Endothelial cell of umbilical vein (primary cell): Measurements from ENCODE around the gene LOX. TPM values are rescaled to one million over a fixed set of nuclear protein-coding genes. Genes with fewer than 3 reads are reported as not detected.

Experiments
- BruUV-seq: library from RNA; stranded (reverse); fragments of 400-500 nt; replicated peaks from 2 replicates; lab custom pipeline; 2021; lab: Mats Ljungman, UMichigan
- CTCF ChIA-PET: fragments of 300-600, 350-600 bp; sonication (Branson Sonifier 250); formaldehyde crosslinking; loops from one replicate; lab custom pipeline; 2021; ENCODE audit warnings: antibody characterized with exemption, inconsistent platforms; lab: Charles Lee
- POLR2A ChIA-PET: fragments of 300-600, 350-600 bp; sonication (Branson Sonifier 250); formaldehyde crosslinking; loops from one replicate; lab custom pipeline; 2021; ENCODE audit warnings: antibody characterized with exemption, inconsistent platforms; lab: Charles Lee
- DNase-seq: peaks from one replicate; pipeline ENCODE4 v3.0.0-alpha.2; 2011; ENCODE audit warnings: low read depth, low spot score
- FAIRE-seq: peaks from 2 replicates; lab custom pipeline; 2011; peaks lifted over from hg19 to GRCh38; lab: Jason Lieb, UNC
- H2AFZ ChIP-seq: 2 replicates; pipeline ENCODE4 v1.6.0; 2012; ENCODE audit warnings: low read depth, low read length, control low read depth, inconsistent platforms
- H3K27ac ChIP-seq: 2 replicates; pipeline ENCODE4 v1.5.1; 2011; ENCODE audit warnings: low read depth, mild to moderate bottlenecking, control low read depth, low read length, moderate library complexity; ENCODE audit not compliant: insufficient read depth
- H3K27me3 ChIP-seq, 2 experiments: 2 replicates each; pipeline versions ENCODE4 v1.6.0 to v1.6.1; 2011; ENCODE audit warnings: low read length in 2 of 2, mixed read lengths in 1 of 2; ENCODE audit not compliant: control insufficient read depth in 2 of 2, insufficient read depth in 2 of 2
- H3K36me3 ChIP-seq, 2 experiments: 2 replicates in 1 of 2; 3 replicates in 1 of 2; pipeline ENCODE4 v1.5.1; 2011; ENCODE audit warnings: low read length in 2 of 2, mild to moderate bottlenecking in 1 of 2, moderate library complexity in 1 of 2; ENCODE audit not compliant: control insufficient read depth in 2 of 2, insufficient read depth in 2 of 2; ENCODE audit errors: extremely low read depth in 1 of 2
- H3K4me1 ChIP-seq: 3 replicates; pipeline ENCODE4 v1.5.1; 2011; ENCODE audit warnings: mild to moderate bottlenecking, low read length; ENCODE audit not compliant: control insufficient read depth, insufficient read depth; ENCODE audit errors: extremely low read depth
- H3K4me2 ChIP-seq: 2 replicates; pipeline ENCODE4 v1.6.1; 2011; ENCODE audit warnings: low read length, control low read depth, mixed read lengths; ENCODE audit not compliant: insufficient read depth
- H3K4me3 ChIP-seq, 3 experiments: fragments of 200-600 bp in 1 of 3; sonication (generic), shearing (Covaris generic) in 1 of 3; replicated peaks in 1 of 3; 2 replicates each; pipeline ENCODE4 v1.5.1; 2011 to 2016; ENCODE audit warnings: control low read depth in 3 of 3, low read length in 3 of 3, mild to moderate bottlenecking in 2 of 3, inconsistent platforms in 1 of 3, low read depth in 1 of 3, moderate library complexity in 1 of 3; ENCODE audit not compliant: insufficient read depth in 1 of 3
- H3K79me2 ChIP-seq: 2 replicates; pipeline ENCODE4 v1.6.0; 2012; ENCODE audit warnings: low read length, inconsistent platforms; ENCODE audit not compliant: control insufficient read depth, insufficient read depth
- H3K9ac ChIP-seq: replicated peaks from 2 replicates; pipeline ENCODE3; 2011; ENCODE audit warnings: low read length, control low read depth; ENCODE audit not compliant: insufficient read depth; ENCODE audit errors: extremely low read depth
- H3K9me1 ChIP-seq: replicated peaks from 3 replicates; pipeline ENCODE4 v1.6.0; 2011; ENCODE audit warnings: mild to moderate bottlenecking, low read length; ENCODE audit not compliant: control insufficient read depth, insufficient read depth; ENCODE audit errors: extremely low read depth
- H3K9me3 ChIP-seq: replicated peaks from 2 replicates; pipeline ENCODE4 v1.5.1; 2012; ENCODE audit warnings: low read length, inconsistent platforms; ENCODE audit not compliant: control insufficient read depth, insufficient read depth
- H4K20me1 ChIP-seq: replicated peaks from 2 replicates; pipeline ENCODE3; 2011; ENCODE audit warnings: mild to moderate bottlenecking, low read length; ENCODE audit not compliant: control insufficient read depth, insufficient read depth; ENCODE audit errors: extremely low read depth
- EZH2 ChIP-seq: IDR thresholded peaks from 2 replicates; pipeline ENCODE4 v1.6.1; 2012; ENCODE audit warnings: borderline replicate concordance, low read depth, mild to moderate bottlenecking, moderate library complexity, low read length, inconsistent platforms; ENCODE audit not compliant: severe bottlenecking
- GATA2 ChIP-seq: IDR thresholded peaks from 2 replicates; pipeline ENCODE4 v1.7.0; 2011; ENCODE audit warnings: low read depth, mild to moderate bottlenecking, moderate library complexity, mixed read lengths, low read length; ENCODE audit not compliant: insufficient read length, insufficient read depth
- JUN ChIP-seq: IDR thresholded peaks from 2 replicates; pipeline ENCODE4 v1.6.1; 2011; ENCODE audit warnings: borderline replicate concordance, low read depth; ENCODE audit not compliant: insufficient read length, insufficient read depth
- MAX ChIP-seq: IDR thresholded peaks from 2 replicates; pipeline ENCODE4 v1.6.1; 2011; ENCODE audit not compliant: insufficient read depth, insufficient read length
- MYC ChIP-seq: IDR thresholded peaks from one replicate; pipeline ENCODE4 v1.6.1; 2011; ENCODE audit warnings: mild to moderate bottlenecking, low read depth, low read length
- POLR2A ChIP-seq: IDR thresholded peaks from 2 replicates; pipeline ENCODE4 v1.6.1; 2012; ENCODE audit warnings: low read depth, mild to moderate bottlenecking, control low read depth, low read length
- POLR2AphosphoS5 ChIP-seq: IDR thresholded peaks from 2 replicates; pipeline ENCODE4 v1.6.1; 2012; ENCODE audit warnings: low read depth, mild to moderate bottlenecking, control low read depth, low read length, moderate library complexity; ENCODE audit not compliant: insufficient read depth
- dilution Hi-C: fragments of 300-500 bp; cut with MboI; formaldehyde crosslinking; loops from one replicate; pipeline ENCODE4 v1.15.0; 2019; ENCODE audit warnings: low sequenced_read_pairs; ENCODE audit not compliant: extremely low pct_ligation_motif_present
- intact Hi-C: fragments of 100-400 bp; cut with micrococcal nuclease; formaldehyde crosslinking; loops from one replicate; pipeline ENCODE4 v1.10.0; 2022
- polyA plus RNA-seq, 4 experiments: library from polyadenylated mRNA; depleted of rRNA in 3 of 4; stranded (reverse) in 3 of 4; unstranded in 1 of 4; fragments of >200 nt; gene quantifications; 2 replicates each; pipeline versions ENCODE4 v1.2.1 to v1.2.3, GENCODE V29; 2011 to 2012; ENCODE audit warnings: missing spikeins in 1 of 4
- total RNA-seq: library from RNA; stranded (reverse); gene quantifications from 2 replicates; pipeline ENCODE4 v1.2.3, GENCODE V29; 2021

Gene LOX
- total and polyA plus RNA-seq, 2 donors (not counting 3 experiments of a cell fraction or from before 2014, with no cell fraction given) = 39.0 to 79.1 TPM

GRCh38 chr5:122126756-122127321 lies 48.8 kb upstream of the LOX start:
- intact Hi-C loops (no loop called here), dilution Hi-C loops (no loop called here)
- Histone ChIP-seq H3K4me2 (no peak overlapping the region), H3K79me2 (no peaks in the 10 kb centered on the region), H4K20me1 (no peaks in the 10 kb centered on the region), H3K27me3 (no peaks in the 10 kb centered on the region), H3K4me1 (no peaks in the 10 kb centered on the region), H3K27ac (no peak overlapping the region), H3K4me3 (no peak overlapping the region), H3K9me3 (no peaks in the 10 kb centered on the region), H3K36me3 (no peaks in the 10 kb centered on the region), H3K9me1 (no peaks in the 10 kb centered on the region), H2AFZ (no peak overlapping the region), H3K9ac (no peak overlapping the region)
- ChIA-PET POLR2A (no interaction called here), CTCF (interaction anchor here (0.6 to 1.5 kb wide), 5 partner anchors 15 to 49 kb away, joined by 3 to 6 read pairs (median 3); no protein-coding TSS in a partner anchor)
- FAIRE-seq = no peak
- BruUV-seq = no TSS peak
- TF ChIP-seq POLR2AphosphoS5 = no peak
- TF ChIP-seq GATA2 = no peak
- TF ChIP-seq POLR2A = no peak
- no peak for DNase-seq

- Histone ChIP-seq H2AFZ (no peak overlapping the region), H3K4me2 (no peak overlapping the region), H3K9me3 (no peaks in the 10 kb centered on the region), H4K20me1 (no peaks in the 10 kb centered on the region), H3K36me3 (no peaks in the 10 kb centered on the region), H3K4me1 (no peaks in the 10 kb centered on the region), H3K9me1 (no peaks in the 10 kb centered on the region), H3K27me3 (no peaks in the 10 kb centered on the region), H3K9ac (no peak overlapping the region), H3K79me2 (no peaks in the 10 kb centered on the region), H3K27ac (no peak overlapping the region), H3K4me3 (no peak overlapping the region)
- no TSS peak for BruUV-seq
- ChIA-PET CTCF (interaction anchor here (0.6 to 1.5 kb wide), 5 partner anchors 15 to 50 kb away, joined by 3 to 6 read pairs (median 3); no protein-coding TSS in a partner anchor), POLR2A (no interaction called here)
- intact Hi-C loops = no loop called here
- dilution Hi-C loops = no loop called here
- no peak for FAIRE-seq
- TF ChIP-seq EZH2 (no peak), MYC (no peak), JUN (no peak), POLR2AphosphoS5 (no peak), POLR2A (no peak), GATA2 (no peak), MAX (no peak)
- no peak for DNase-seq
Observed at GRCh38 chr5:122126177-122126755, 48.2 kb upstream of the LOX start.
